HTR-8/SVneo (cell line): ENCODE measurements around the gene INTS4.
"Not testable (repeated sequence)": the region's sequence is repeated elsewhere in the genome, so short reads cannot be mapped to it uniquely, and the experiment has no call there.

ENCODE experiments used
- DNase-seq: peaks from one replicate; pipeline ENCODE4 v3.0.0; 2011; ENCODE audit warnings: low spot score, mixed read lengths; ENCODE audit not compliant: insufficient read length
- FAIRE-seq: peaks from 2 replicates; lab custom pipeline; 2011; peaks lifted over from hg19 to GRCh38; lab: Jason Lieb, UNC

Gene INTS4

GRCh38 chr11:77889045-77889444 is 105.4 kb downstream of the INTS4 start:
- not testable (repeated sequence) for DNase-seq, FAIRE-seq

GRCh38 chr11:77886401-77886800 is 108.1 kb downstream of the INTS4 start:
- FAIRE-seq: no peak

GRCh38 chr11:77884829-77885190 is 109.7 kb downstream of the INTS4 start:
- FAIRE-seq (no peak), DNase-seq (no peak)

More at GRCh38 chr11:77886401-77886800, 108.1 kb downstream of the INTS4 start:
- DNase-seq: no peak

DNA sequence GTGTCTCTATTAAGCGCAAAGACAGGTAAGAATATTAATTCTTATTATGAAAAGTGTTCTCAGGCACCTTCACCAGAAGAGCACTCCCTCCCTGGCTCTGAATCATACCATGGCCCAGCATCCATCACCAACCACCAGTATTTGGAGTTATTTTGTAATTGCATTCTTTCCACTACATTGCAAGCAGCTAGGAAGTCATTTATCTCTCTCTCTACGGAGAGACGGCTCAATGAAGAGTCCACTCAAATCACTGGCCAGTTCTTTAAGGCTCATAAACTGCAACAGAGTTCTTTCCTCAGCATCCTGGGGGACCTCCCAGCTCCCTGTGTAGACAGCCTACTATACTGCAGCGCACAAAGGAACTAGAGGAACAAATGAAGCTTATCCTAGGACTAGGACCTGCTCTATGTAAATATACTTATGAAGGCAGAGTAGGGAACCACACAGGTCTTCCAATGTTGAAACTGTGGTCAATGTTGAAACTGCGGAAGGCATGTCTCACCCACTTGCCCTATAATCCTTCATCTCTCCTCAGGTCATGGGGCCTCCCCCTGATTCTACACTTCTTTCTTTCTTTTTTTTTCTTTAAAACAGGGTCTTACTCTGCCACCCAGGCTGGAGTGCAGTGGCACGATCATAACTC is 110.2 kb downstream of the INTS4 start:
- no peak for DNase-seq

DNA sequence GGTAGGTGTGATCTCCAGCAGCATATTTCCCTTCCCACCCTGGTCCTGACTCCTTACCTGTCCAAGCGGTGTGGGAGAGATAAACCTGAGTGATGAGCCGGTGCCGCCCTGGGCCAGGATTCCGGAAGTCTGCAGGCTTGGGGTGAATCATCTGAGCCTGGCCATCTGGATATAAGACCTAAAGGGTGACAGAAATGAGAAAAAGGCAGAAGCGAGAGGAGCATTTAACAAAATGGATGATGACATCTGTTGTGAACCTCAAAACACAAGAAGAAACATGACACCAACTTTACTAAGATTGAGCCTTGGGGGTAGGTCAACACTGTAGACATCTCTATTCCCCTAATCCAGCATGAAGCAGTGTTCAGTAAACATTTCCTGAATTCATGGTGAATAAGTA is 110.7 kb downstream of the INTS4 start:
- FAIRE-seq (no peak), DNase-seq (no peak)

More for the DNA sequence above, 110.2 kb downstream of the INTS4 start:
- FAIRE-seq: no peak

- FAIRE-seq (no peak), DNase-seq (no peak)
Measured at GRCh38 chr11:77882396-77882795, 112.1 kb downstream of the INTS4 start.

DNA sequence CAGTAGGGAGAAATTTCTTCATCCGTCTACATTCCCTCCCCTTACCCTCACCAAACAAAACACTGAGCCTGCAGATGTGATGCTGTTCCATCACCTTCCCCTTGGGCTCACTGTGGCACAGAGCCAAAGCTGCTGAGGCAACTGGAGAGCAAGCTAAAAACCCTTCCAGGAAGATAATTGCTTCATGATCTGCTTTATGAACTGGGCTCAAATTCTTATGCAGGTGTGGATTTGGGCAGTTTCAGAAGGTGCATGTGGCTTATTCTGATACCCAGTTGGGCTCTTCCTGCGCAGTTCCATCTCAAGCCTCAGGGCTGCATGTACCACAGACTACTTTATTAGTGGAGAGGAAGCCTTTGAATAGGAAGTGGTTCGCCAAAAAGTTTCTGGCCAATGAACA is 115.2 kb downstream of the INTS4 start:
- DNase-seq: no peak
- FAIRE-seq: no peak

GRCh38 chr11:77878247-77878646 is 116.2 kb downstream of the INTS4 start:
- peak; percentile 71 for DNase-seq
- peak; percentile 36 for FAIRE-seq

- DNase-seq (no peak), FAIRE-seq (no peak)
Measured at GRCh38 chr11:77876045-77876444, 118.4 kb downstream of the INTS4 start.

DNA sequence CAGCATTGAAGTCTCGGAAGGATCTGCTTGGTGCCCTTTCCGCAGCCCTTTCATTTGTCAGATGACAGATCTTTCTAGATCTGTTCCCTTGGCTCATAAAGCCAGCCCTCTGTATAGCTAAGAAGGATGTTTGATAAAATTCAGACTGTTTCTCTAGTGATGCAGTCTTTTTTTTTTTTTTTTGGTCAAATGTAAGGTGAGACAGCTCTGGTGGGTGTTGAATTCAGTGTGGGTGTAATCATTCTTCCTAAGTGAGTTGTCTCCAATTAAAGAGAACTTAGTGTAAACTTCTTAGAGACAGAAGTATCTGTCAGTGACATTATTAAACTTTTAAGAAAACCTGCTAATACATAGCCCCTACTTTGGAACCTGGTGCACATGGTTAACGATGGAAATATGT is 120.3 kb downstream of the INTS4 start:
- FAIRE-seq (peak; percentile 51), DNase-seq (no peak)

DNA sequence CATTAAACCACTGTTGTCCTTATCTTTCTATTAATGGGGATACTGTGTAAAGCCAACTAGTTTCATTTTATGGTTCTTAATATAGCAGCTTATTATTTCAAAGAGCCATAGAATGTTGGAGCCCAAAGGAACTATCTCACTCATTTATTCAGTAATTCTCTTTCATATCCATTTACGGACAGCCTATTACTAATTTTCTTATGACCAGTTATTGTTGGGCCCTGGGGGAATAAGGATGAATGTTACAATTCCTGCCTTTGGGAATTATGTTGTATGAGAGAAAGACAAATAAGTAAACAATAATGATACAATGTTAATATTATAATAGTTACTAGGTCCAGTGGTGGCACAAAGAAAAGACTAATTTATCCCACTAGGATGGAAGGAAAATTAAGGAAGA is 121.1 kb downstream of the INTS4 start:
- DNase-seq: no peak
- no peak for FAIRE-seq

DNA sequence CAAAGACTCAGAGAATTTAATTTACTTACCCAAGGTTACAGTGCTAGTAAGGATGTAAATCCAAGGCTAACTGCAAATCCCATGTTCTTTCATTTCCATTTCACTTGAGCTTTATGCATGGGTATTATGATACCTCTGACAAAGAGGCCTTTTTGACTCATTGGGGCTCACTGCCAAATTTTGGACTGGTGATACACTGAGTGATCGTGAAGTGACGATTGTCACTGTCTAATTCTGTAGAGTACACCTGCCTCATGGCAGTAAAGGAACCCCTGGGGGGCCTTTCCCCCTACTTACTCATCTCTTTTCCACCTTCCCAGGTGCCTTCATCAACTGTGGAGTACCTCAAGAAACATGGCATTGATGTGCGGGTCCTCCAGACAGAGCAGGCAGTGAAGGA is 122.6 kb downstream of the INTS4 start:
- no peak for FAIRE-seq

DNA sequence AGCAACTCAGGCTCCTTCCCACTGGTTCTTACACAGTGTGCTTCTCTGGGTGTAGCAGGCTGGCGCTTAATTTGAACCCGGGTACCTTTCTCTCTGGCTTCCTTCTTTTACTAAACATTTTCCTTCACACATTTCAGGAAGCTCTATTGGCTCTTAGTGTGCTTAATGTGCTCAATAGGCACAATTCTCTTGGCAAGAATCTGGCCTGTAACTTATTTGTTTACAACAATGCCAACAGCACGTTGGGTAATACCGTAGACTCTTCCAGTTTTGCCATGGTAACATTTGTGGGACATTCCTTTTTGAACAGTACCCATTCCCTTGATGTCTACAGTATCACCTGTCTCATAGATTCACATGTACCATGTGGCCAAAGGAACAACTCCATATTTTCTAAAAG is 125.7 kb downstream of the INTS4 start:
- FAIRE-seq (no peak), DNase-seq (no peak)

More for the DNA sequence above, 122.6 kb downstream of the INTS4 start:
- DNase-seq: no peak

- FAIRE-seq: no peak
- no peak for DNase-seq
Measured at GRCh38 chr11:77866336-77866735, 128.1 kb downstream of the INTS4 start.

DNA sequence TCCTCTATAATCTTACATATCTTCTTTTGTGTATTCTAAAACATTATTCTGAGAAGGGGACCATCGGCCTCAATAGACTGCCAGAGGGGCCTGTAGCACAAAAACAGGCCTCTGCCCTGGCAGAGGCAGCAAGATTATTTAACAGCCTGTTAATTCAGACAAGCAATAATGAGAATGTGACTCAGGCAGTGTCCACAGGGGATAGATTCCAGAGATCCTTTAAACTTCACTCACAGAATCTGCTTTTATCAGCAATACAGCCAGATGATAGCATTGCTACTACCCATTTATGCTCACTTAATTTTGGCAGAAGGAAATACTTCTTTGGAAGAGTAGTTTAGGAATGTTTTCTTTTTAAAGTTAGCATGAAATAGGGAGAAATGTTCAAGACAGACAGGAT is 128.7 kb downstream of the INTS4 start:
- no peak for FAIRE-seq

GRCh38 chr11:77861444-77861843 is 133.0 kb downstream of the INTS4 start:
- FAIRE-seq: not testable (repeated sequence)

More for the DNA sequence above, 128.7 kb downstream of the INTS4 start:
- DNase-seq: no peak

GRCh38 chr11:77857906-77858457 is 136.5 kb downstream of the INTS4 start:
- not testable (repeated sequence) for FAIRE-seq, DNase-seq

More at GRCh38 chr11:77861444-77861843, 133.0 kb downstream of the INTS4 start:
- DNase-seq: not testable (repeated sequence)

DNA sequence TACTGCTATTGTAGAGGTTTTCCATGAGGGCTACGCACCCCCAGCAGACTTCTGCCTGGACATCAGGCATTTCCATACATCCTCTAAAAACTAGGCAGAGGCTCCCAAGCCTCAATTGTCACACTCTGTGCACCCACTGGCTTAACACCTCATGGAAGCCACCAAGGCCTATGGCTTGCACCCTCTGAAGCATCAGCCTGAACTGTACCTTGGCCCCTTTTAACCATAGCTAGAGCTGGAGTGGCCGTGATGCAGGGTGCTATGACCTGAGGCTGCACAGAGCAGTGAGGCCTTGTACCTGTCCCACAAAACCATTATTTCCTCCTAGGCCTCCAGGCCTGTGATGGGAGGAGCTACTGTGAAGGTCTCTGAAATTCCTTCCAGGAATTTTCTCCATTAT is 139.6 kb downstream of the INTS4 start:
- no peak for DNase-seq

GRCh38 chr11:77851503-77851902 is 143.0 kb downstream of the INTS4 start:
- no peak for DNase-seq
- FAIRE-seq: no peak

More for the DNA sequence above, 139.6 kb downstream of the INTS4 start:
- no peak for FAIRE-seq

- FAIRE-seq, DNase-seq: not testable (repeated sequence)
Measured at GRCh38 chr11:77843700-77844099, 150.8 kb downstream of the INTS4 start.

DNA sequence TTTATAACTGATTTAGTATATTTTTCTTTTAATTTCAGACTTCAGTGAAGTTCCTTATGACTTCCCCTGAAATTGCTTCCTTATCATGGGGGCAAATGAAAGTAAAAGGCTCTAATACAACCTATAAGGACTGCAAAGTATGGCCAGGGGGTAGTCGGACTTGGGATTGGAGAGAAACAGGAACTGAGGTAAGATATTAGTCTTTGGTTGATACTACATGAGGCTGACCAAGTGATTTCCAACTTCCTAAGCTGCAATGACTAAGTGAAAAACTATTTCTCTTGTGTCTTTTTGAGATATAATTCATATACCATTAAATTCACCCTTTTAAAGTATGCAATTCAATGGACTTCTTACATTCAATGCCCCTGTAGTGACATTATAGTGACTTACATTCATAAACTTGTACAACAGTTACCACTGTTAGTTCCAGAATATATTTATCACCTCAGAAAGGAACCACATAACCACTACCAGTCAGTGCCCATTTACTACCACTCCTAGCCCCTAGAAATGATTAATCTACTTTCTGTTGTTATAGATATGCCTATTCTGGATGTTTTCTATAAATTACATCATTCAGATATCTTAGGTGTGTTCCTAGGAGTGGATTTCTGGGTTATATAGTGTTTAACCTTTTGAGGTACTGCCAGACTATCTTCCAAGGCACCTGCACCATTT is 151.9 kb downstream of the INTS4 start:
- no peak for DNase-seq
- FAIRE-seq: no peak
